EH (cell line): ENCODE data around the gene MPND.
"Not testable (repeated sequence)": the region's sequence is repeated elsewhere in the genome, so short reads cannot be mapped to it uniquely, and the experiment has no call there.

Experiments
- DNase-seq: peaks from one replicate; pipeline ENCODE4 v3.0.0-alpha.2; 2015; ENCODE audit warnings: low read depth

The MPND gene

DNA sequence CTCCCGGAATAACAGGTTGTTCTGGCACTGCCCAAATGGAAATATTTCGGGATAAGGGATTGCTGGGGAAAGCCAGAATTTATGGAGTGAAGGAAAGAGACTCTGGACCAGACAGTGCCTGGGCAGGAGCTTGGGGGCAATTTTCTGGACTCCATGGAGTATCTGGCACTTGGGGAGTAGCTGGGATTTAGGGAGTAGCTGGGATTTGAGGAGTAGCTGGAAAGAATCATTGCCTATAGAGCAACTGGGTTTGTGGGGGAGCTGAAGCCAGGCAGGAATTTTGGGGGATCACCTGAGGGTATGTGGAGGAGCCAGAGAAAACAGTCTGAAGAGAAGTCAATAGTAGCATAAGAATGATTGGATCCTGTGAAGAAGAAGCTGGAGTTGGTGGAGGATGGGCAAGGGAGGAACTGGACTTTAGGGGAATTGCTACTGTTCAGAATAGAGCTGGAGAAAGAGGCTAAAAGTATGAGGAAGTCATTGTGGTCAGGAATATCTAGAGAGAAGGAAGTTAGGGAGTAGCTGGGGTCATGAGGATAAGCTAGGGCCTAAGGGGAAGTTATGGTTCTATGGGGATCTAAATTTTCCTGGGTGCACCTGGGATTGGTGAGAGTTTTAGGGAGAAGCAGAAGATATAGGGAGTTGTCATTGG lies 24.2 kb upstream of the MPND start:
- DNase-seq: no peak

DNA sequence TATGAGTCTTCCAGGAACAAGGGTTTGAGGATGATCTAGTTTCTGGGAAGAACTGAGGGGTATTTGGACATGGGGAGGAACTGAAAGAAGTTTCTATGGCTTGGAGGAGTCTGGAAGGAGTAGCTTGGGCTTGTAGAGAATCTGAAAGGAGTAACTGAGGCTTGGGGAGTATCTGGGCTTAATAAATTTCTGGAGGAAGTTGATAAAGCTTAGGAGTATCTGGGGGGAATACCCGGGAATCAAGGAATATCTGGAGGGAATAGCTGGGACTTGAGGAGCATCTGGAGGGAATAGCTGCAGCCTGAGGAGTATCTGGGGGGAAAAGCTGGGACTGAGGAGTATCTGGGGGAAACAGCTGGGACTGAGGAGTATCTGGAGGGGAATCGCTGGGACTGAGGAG lies 22.9 kb upstream of the MPND start:
- no peak for DNase-seq

DNA sequence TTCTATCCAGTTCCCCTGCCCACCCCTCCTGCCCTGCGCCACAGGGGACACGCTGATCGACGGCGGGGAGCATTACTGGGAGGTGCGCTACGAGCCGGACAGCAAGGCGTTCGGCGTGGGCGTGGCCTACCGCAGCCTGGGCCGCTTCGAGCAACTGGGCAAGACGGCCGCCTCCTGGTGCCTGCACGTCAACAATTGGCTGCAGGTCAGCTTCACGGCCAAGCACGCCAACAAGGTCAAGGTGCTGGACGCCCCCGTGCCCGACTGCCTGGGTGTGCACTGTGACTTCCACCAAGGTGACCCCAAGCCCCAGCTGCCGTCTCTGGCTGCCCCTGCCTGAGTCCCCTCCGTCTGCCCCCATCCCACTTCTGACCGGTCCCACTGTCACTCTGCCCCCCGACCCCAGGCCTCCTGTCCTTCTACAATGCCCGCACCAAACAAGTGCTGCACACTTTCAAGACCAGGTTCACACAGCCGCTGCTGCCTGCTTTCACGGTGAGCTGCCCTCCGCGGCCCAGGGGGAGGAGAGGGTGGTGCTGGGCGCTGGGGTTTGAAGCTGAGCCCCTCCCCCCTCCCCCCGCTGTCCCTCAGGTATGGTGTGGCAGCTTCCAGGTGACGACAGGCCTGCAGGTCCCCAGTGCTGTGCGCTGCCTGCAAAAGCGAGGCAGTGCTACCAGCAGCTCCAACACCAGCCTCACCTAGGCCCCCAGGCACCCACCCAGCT lies 20.3 kb upstream of the MPND start:
- no peak for DNase-seq

DNA sequence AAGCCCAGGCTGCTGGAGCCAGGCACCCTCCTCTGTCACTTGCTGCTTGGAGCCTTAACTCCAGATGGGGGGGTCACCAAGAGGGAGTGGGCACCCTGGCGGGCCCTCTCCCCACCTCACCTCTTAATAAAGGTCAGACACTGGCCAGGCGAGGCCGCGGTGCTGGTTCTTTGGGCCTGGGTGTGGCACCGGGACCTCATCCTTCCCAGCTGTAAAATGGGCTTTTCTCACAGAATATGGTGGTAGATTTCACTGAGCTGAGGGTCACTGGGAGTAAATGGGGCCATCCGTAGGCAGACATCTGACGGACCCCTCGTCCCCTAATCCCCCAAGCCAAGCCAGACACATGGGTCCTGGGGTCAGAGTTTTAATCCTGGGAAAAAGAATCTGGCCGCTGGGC lies 19.7 kb upstream of the MPND start:
- no peak for DNase-seq

DNA sequence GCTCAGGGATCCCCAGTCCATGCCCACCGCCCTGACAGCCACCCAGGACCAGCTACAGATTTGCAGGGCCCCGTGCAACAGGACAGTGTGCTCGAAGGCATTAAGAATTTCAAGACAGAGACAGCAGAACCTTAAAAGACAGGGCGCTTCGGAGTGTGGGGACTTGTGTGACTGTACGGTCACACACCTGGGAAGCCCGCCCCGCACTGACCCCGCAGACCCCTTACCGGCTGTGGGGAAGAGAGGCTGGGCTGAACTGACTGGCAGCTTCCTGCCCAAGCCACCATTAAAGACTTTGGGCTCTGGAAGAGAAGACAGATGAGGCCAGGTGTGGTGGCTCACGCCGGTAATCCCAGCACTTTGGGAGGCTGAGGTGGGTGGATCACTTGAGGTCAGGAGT lies 19.1 kb upstream of the MPND start:
- DNase-seq: no peak

DNA sequence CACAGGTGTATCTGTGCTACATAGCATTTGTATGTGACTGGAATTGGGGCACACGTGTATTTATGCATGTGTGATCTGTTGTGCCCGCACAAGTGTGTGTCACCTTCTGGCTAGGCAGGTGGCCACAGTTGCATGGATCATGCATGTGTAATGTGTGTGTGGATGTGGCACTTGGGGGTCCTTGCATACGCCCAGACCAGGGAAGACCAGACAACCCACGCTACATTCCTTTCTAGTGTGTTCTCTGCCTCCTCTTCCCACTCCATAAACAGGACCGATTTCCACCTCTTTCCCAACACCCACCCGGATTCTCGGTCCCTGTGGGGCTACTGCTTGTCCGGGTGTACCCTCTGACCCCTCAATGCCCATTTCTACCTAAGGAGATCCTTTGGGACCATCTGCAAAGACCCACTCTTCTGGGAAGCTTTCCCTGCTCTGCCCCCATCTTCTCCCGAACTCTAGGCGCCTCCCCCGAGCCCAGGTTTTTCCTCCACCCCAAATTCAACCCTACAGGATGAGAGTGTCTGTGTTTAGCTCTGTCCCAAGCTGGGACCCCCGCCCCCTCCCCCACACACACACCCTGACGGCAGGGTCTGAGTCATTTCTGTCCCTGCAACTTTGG lies 17.0 kb upstream of the MPND start:
- no peak for DNase-seq

DNA sequence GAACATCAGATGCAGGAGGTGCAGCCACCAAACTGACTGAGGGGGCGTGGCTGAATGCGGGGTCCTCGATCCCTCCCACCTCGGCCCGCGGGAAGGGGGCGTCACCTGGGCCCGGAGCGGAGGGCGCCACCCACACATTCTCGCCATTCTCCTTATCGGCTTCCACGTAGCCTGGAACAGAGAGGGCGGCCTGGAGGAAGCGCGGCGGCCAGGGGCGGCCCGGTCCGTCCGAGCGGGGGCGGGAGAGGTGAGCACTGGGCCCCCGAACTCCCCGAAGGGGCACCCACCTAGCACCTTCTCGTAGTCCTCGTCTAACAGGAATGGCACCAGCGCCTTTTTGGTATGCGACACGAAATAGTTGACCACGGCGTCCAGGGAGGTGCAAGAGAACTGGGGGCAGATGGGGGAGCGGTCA lies 16.5 kb upstream of the MPND start:
- no peak for DNase-seq

DNA sequence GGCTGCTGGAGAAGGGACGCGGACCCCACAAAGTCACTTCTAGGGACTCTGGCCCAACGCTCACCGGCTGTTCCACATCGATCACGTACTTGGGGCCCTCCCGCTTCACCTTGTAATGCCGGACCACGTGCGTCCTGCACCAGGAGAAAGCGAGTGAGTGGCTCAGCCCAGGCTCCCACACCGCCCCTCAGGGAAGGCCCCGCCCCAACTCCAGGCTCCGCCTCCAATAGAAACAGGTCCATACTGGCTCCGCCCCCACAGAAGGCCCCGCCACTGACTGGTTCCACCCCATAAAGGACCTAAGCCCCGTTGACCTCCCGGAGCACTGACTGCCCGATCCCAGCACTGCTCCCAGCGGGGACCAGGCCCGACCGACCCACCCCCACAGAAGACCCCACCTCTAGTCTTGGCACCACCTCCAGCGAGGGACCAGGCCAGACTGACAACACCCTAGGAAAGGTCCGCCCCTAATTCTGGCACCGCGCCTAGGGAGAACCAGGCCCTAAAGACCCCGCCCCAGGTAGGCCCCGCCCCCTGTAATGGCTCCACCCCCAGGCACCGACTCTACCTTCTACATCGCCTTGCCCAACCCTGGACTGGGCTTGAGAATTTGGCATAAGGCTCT lies 16.0 kb upstream of the MPND start:
- peak; percentile 64 for DNase-seq

DNA sequence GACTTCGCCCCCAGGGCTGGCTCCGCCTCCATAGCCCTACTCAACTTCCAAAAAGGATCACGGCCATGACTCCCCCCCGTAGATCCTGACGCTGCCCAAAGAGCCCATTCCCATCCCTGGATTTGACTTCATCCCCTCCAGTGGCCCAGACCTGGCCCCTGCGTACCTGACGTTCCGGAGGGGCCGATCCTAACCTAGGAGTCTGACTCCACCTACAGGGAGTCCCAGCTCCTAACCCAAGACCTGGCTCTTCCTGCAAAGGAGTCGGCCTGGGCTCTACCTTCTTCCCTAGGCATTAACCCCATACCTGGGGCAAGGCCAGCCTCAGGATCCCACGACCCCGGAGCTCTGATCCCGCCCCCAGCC lies 15.5 kb upstream of the MPND start:
- DNase-seq: no peak

DNA sequence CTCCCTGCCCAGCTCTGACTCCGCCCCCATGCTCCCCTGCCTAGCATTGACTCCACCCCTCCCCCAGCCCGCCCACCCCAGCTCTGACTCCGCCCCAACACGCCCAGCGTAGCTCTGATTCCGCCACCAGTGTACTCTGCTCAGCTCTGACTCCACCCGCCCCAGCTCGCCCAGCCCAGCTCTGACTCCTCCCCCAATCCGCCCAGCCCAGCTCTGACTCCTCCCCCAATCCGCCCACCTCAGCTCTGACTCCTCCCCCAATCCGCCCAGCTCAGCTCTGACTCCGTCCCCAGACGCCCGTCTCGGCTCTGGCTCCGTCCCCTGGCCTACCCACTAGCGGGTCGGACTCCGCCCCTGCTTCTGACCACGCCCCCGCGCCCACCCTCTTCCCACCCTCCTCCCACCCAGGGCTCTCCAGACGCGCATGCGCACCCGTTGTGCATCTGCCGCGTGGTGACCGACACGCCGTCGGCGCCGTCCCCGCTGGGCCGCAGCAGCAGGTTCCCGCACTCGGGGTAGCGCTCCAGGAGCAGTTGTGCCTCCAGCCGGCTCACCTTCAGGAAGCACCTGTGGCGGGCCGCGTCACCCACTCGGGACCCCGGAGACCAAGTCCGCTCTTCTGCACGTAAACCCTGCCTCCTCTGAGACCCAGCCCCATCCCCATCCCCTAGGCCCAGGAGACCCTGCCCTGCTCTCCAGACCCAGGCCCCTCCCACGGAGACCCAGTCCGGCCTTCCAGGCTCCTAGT lies 14.9 kb upstream of the MPND start:
- DNase-seq: peak; percentile 94

DNA sequence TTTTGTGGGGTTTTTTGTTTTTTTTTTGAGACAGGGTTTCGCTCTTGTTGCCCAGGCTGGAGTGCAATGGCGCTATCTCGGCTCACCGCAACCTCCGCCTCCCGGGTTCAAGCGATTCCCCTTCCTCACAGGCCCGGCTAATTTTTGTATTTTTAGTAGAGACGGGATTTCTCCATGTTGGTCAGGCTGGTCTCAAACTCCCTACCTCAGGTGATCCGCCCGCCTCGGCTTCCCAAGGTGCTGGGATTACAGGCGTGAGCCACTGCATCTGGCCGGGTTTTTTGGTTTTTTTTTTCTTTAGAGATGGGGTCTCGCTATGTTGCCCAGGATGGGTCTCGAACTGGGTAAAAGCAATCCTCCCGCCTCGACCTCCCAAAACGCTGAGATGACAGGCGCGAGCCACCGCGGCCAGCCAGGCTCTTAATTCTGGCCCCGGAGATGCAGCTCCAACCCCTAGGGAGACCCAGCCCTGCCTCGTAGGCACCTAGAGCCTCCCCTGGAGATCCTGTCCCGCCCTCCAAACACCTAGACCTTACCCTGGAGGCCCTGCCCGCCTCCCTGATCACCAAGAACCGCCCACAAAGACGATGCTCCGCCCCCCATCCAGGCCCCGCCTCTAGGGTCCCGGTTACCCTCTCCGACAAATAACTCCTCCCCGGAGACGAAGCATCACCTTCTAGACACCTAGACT lies 14.2 kb upstream of the MPND start:
- not testable (repeated sequence) for DNase-seq

DNA sequence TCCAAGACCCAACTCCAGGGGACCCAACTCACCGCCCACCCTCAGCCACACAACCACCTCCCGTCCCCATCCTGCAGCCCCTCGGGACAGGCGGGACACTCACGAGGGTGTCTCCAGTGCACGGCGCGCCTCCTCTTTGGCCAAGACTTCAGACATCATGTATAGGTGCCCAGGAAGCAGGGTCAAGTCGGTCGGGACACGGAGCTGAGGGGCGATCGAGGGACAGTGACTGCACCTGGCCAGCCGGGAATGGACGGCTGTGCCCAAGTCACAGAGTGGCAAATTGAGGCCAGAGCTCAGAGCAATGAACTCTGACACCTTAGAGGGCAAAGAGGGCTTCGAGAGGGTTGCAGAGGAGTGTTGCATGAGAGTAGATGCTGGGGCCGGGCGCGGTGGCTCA lies 13.5 kb upstream of the MPND start:
- no peak for DNase-seq

DNA sequence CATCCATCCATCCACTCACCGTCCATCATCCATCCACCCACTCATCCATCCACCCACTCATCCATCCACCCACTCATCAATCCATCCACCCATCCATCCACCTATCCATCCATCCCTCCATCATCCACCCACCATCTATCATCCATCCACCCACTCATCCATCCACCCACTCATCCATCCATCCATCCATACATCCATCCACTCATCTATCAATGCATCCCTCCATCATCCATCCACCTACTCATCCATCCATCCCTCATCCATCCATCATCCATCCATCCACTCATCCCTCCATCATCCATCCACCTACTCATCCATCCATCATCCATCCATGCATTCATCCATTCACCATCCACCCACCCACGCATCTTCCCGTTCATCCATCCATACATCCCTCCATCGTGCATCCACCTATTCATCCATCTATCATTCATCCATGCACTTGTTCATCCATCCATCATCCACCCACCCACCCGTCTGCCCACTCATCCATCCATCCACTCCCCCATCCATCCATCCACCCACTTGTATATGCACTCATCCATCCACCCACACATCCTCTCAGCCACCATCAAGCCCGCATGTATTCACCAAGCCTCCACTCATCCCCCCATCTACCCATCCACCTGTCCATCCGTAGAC lies 8.3 kb upstream of the MPND start:
- DNase-seq: no peak

DNA sequence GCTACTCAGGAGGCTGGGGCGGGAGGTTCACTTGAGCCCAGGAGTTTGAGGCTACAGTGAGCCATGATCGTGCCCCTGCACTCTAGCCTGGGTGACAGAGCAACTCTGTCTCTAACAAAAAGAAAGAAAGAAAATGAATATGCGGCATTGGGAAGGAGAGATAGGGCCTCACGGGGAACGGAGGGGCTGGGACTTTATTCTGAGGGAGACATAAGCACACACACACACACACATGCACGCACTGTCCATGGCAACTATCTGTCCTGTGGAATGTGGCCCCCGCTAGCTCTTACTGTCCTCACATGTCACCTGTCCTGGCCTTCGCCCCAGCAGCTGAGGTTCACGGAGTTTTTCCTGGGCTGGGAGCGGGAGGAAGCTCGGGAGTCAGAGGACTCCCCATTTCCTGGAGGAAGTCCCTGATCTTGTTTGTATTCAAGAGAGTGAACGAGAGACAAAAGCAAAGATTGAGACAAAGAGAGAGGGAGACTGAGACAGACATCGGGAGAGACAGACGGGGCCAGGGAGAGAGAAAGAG lies 5.4 kb upstream of the MPND start:
- peak; percentile 24 for DNase-seq

DNA sequence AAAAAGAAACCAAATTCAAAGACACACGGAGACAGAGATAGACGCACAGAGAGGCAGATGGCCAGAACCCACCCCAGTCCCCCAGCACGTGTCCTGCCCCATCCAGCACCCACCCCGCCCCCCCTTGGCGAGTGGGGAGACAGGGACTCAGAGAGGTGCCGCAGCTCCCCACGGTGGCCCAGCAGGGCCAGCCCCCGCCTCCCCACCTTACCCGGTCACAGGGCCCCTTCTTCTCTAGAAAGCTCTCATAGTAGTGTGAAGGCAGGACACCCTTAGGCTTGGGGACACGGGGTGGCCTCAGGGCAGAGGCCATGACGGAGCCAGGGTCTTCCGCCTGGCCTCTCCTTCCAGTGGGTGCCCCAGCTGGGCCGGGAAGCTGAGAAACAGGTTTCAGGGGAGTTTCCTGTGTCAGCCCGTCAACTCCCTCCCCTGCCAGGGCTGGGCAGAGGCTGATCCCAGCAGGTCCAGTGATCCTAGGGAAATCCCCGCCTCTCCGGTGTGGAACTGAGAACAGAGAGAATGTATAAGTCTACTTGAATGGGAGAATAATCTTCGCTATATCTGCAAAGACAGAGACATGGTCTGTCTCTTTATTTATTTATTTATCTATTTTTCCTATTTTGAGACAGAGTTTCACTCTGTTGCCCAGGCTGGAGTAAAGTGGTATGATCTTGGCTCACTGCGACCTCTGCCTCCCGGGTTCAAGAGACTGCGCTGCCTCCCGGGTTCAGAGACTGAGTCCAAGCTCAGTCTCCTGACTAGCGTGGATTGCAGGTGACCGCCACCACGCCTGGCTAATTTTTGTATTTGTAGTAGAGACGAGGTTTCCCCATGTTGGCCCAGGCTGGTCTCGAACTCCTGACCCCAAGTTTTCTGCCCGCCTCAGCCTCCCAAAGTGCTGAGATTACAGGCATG lies 4.7 kb upstream of the MPND start, which contains the start of gene STAP2:
Gene STAP2, minus strand, starts transcription at position 387 of the 915 bp plus-strand sequence. Its CDS starts 74 bp downstream, at position 313.
- no peak for DNase-seq

DNA sequence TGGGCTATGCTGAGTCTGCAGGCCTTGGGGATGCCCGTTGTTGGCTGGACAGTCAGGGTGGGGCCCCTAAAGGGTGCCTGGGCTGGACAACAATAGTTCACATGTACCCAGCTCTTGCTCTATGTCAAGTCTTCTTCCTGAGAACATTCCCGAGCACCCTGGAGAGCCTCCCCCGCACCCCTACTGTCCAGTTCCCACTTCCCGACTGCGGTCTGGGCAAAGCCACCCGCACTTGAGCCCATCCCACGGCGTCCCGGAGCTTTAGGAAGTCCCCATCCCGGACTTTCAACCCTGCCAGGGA lies 1.1 kb upstream of the MPND start:
- no peak for DNase-seq

DNA sequence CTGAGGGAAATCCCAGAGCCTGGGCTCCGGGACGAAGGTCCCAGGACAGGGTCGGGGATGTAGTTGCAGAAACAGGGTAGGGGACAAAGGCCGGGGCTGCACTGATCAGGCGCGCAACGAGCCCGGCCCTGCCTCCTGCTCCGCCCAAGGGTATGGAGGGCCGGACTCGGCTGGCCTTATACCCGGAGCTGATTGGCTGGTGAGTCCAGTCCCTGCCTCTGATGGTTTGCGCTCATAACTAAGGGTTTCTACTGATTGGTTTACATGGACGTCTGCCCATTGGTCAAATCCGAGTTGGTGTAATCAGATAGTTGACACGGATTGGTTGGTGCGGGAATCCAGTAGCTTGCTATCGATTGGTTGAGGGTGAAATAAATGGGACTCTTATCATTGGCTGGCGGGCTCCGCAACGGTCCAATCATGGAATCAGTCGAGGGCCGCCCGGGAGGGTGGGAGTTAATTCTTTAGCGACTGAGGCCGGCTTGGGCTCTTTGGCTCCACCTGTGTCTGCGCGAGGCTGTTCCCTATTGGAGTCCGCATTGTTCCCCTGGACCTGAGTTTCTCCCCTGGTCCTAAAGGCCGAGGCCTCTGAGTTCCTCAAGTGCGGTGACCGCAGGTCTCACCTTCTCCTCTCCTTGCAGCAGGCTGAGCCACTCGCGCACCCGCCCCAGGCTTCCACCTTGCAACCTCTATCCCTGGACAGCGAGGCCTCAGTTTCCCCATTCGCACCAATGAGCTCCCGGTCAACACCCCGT lies 570 bp upstream of the MPND start:
- peak; percentile 100 for DNase-seq

DNA sequence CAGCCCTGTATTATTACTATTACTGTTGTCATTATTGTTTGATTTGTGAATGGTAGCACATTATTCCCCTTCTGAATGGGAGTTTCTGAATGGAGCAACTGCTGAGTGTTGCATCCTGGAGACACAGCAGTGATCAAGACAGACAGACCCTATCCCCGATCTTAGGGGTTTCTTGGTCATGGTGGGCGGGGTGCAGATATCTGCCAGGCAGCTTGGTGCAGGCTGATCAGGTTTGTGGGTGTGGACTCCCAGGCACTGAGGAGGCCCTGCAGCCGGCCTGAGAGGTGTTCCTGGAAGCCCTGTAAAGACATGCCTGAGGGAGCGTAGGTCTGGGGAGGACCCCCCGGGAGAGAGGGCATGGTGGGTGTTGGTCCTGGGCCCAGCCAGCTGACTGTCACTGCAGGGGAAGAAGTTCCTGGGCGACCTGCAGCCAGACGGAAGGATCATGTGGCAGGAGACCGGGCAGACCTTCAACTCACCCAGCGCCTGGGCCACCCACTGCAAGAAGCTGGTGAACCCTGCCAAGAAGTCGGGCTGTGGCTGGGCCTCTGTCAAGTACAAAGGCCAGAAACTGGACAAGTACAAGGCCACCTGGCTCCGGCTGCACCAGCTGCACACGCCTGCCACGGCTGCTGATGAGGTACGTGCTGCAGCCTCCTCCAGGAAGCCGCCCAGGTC lies 2.1 kb downstream of the MPND start:
- DNase-seq: no peak

DNA sequence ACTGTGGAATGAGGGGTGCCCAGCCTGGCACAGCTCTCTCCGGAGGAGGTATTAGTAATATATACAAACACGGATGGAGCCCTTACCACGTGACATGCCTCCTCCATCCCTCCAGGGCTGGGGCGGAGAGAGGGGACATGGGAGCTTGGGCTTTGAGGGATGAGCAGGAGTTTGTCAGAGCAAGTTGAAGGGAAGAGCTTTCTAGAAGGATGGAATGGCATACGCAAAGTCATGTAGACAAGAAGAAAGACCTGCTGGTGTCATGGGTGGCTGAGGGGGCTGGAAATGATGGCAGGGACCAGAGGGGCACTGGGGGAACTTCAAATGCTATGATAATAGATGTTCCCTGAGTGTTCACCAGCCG lies 2.6 kb downstream of the MPND start:
- no peak for DNase-seq
